Hepatocyte (in vitro differentiated cells): ENCODE results near the gene P2RX1. TPM values are rescaled to one million over a fixed set of nuclear protein-coding genes. Genes with fewer than 3 reads are reported as not detected.

ENCODE experiments used
- DNase-seq: peaks from one replicate; pipeline ENCODE4 v3.0.0-alpha.2; 2016; ENCODE audit warnings: low spot score
- H2AFZ ChIP-seq: fragments of 200-600 bp; sonication (generic); 2 replicates; pipeline ENCODE4 v1.6.0; 2016; ENCODE audit warnings: antibody characterized with exemption, mild to moderate bottlenecking
- H3K27ac ChIP-seq: fragments of 200-600 bp; sonication (generic); 2 replicates; pipeline ENCODE4 v1.5.1; 2016; ENCODE audit warnings: mild to moderate bottlenecking
- H3K27me3 ChIP-seq: fragments of 200-600 bp; sonication (generic); 2 replicates; pipeline ENCODE4 v1.6.1; 2016
- H3K36me3 ChIP-seq: fragments of 200-600 bp; sonication (generic); replicated peaks from 2 replicates; pipeline ENCODE4 v1.5.1; 2016; ENCODE audit warnings: low read depth; ENCODE audit not compliant: insufficient read depth
- H3K4me1 ChIP-seq: fragments of 200-600 bp; sonication (generic); 2 replicates; pipeline ENCODE4 v1.5.1; 2016; ENCODE audit warnings: mild to moderate bottlenecking, moderate library complexity; ENCODE audit not compliant: insufficient read depth
- H3K4me2 ChIP-seq: fragments of 200-600 bp; sonication (generic); 2 replicates; pipeline ENCODE4 v1.6.0; 2016
- H3K4me3 ChIP-seq: fragments of 200-600 bp; sonication (generic); 2 replicates; pipeline ENCODE4 v1.5.1; 2016; ENCODE audit warnings: mild to moderate bottlenecking
- H3K79me2 ChIP-seq: fragments of 200-600 bp; sonication (generic); 2 replicates; pipeline ENCODE4 v1.6.0; 2017; ENCODE audit warnings: mild to moderate bottlenecking
- H3K9me2 ChIP-seq: fragments of 200-600 bp; sonication (generic); replicated peaks from 2 replicates; pipeline ENCODE4 v1.6.0; 2017; ENCODE audit warnings: mild to moderate bottlenecking; ENCODE audit not compliant: insufficient read depth
- H3K9me3 ChIP-seq: fragments of 200-600 bp; sonication (generic); 2 replicates; pipeline ENCODE4 v1.5.1; 2016; ENCODE audit warnings: low read depth, mild to moderate bottlenecking
- H4K20me1 ChIP-seq: fragments of 200-600 bp; sonication (generic); 2 replicates; pipeline ENCODE4 v1.6.0; 2016; ENCODE audit warnings: mild to moderate bottlenecking; ENCODE audit not compliant: insufficient read depth, poor library complexity, severe bottlenecking
- CTCF ChIP-seq: fragments of 200-600 bp; sonication (generic); IDR thresholded peaks from 2 replicates; pipeline ENCODE4 v1.5.1; 2016; ENCODE audit warnings: antibody characterized with exemption, mild to moderate bottlenecking; ENCODE audit not compliant: poor library complexity
- EZH2 ChIP-seq: fragments of 200-600 bp; sonication (generic); IDR thresholded peaks from 2 replicates; pipeline ENCODE4 v1.6.1; 2016; ENCODE audit warnings: antibody characterized with exemption, mild to moderate bottlenecking, borderline replicate concordance
- EZH2phosphoT487 ChIP-seq: fragments of 200-600 bp; sonication (generic); IDR thresholded peaks from one replicate; pipeline ENCODE4 v1.6.1; 2018; ENCODE audit warnings: antibody characterized with exemption, mild to moderate bottlenecking, low read depth, moderate library complexity; ENCODE audit not compliant: unreplicated experiment, severe bottlenecking
- WGBS: methylation state at CpG from one replicate; pipeline ENCODE4 v1.1.6; 2016; ENCODE audit warnings: low lambda C conversion rate; ENCODE audit errors: missing lambda C conversion rate; 5-methylcytosine and 5-hydroxymethylcytosine counted together
- polyA plus RNA-seq: library from polyadenylated mRNA; unstranded; fragments of >200 nt; fragmentation: Nextera tagmentation; extraction: Ambion mirVana; gene quantifications from 2 replicates; pipeline ENCODE4 v1.2.1, GENCODE V29; 2016
- total RNA-seq: library from RNA; depleted of rRNA; stranded (reverse); fragments of >200 nt; gene quantifications from 2 replicates; pipeline ENCODE4 v1.2.3, GENCODE V29; 2014

The P2RX1 gene
- total and polyA plus RNA-seq, 2 experiments from 2014 or later, result 0.50 to 1.8 TPM

- H3K4me3 ChIP-seq, result no peak overlapping the region
- no peaks in the 10 kb centered on the region for H4K20me1 ChIP-seq
- no peak overlapping the region for H3K4me2 ChIP-seq
- TF ChIP-seq EZH2phosphoT487 (no peak), CTCF (no peak)
- H3K9me3 ChIP-seq, result no peaks in the 10 kb centered on the region
- DNase-seq, result no peak
- no peaks in the 10 kb centered on the region for H3K9me2 ChIP-seq
- no peaks in the 10 kb centered on the region for H3K27me3 ChIP-seq
- 96% methylated on average over 42 of the region's 43 CpGs for WGBS
- H3K79me2 ChIP-seq, result no peaks in the 10 kb centered on the region
- H3K36me3 ChIP-seq, result no peaks in the 10 kb centered on the region
- no peak overlapping the region for H2AFZ ChIP-seq
- no peaks in the 10 kb centered on the region for H3K4me1 ChIP-seq
- no peak overlapping the region for H3K27ac ChIP-seq
These were observed 31.1 kb upstream of the P2RX1 start for GRCh38 chr17:3947318-3947810.

GRCh38 chr17:3946711-3947235 is 30.5 kb upstream of the P2RX1 start:
- WGBS, result 84% methylated on average over 5 of the region's 5 CpGs
- H3K27ac ChIP-seq, result no peak overlapping the region

GRCh38 chr17:3944485-3945388 is 28.5 kb upstream of the P2RX1 start:
- H3K4me2 ChIP-seq, result peak overlapping the region; percentile 89
- 22% methylated on average over 25 of the region's 68 CpGs for WGBS

More at GRCh38 chr17:3946711-3947235, 30.5 kb upstream of the P2RX1 start:
- no peaks in the 10 kb centered on the region for H3K79me2 ChIP-seq
- H4K20me1 ChIP-seq, result no peaks in the 10 kb centered on the region
- H3K9me2 ChIP-seq, result no peaks in the 10 kb centered on the region
- DNase-seq, result no peak
- H3K27me3 ChIP-seq, result no peaks in the 10 kb centered on the region
- H3K9me3 ChIP-seq, result no peaks in the 10 kb centered on the region
- H3K4me2 ChIP-seq, result no peak overlapping the region
- H3K4me1 ChIP-seq, result no peaks in the 10 kb centered on the region
- no peak overlapping the region for H2AFZ ChIP-seq
- TF ChIP-seq CTCF (no peak), EZH2phosphoT487 (no peak), EZH2 (no peak)
- H3K36me3 ChIP-seq, result no peaks in the 10 kb centered on the region
- H3K4me3 ChIP-seq, result no peak overlapping the region

More at GRCh38 chr17:3944485-3945388, 28.5 kb upstream of the P2RX1 start:
- peak; percentile 92 for DNase-seq
- Histone ChIP-seq H3K27ac (no peak overlapping the region), H3K36me3 (no peaks in the 10 kb centered on the region), H3K79me2 (no peaks in the 10 kb centered on the region), H3K4me3 (no peak overlapping the region), H2AFZ (peak overlapping the region; percentile 81), H3K9me2 (no peaks in the 10 kb centered on the region), H3K4me1 (no peaks in the 10 kb centered on the region), H3K27me3 (no peaks in the 10 kb centered on the region), H4K20me1 (no peaks in the 10 kb centered on the region), H3K9me3 (no peaks in the 10 kb centered on the region)
- TF ChIP-seq CTCF (no peak), EZH2phosphoT487 (no peak), EZH2 (no peak)
